Fibroblast of lung (primary cell): Measurements from ENCODE around the gene ROR2. TPM values are rescaled to one million over a fixed set of nuclear protein-coding genes. Genes with fewer than 3 reads are reported as not detected.

Source experiments
- DNase-seq, 2 donors: peaks; one replicate each; pipeline versions ENCODE4 v3.0.0 to v3.0.0-alpha.2; 2010; ENCODE audit warnings: low read depth in 2 of 2
- H2AFZ ChIP-seq: 2 replicates; pipeline ENCODE4 v1.5.1; 2012; ENCODE audit warnings: low read length, control low read depth, inconsistent platforms
- H3K27ac ChIP-seq: 2 replicates; pipeline ENCODE4 v1.5.1; 2011; ENCODE audit warnings: low read length, control low read depth; ENCODE audit not compliant: insufficient read depth
- H3K27me3 ChIP-seq: 2 replicates; pipeline ENCODE4 v1.5.1; 2011; ENCODE audit warnings: mild to moderate bottlenecking, low read length; ENCODE audit not compliant: control insufficient read depth, insufficient read depth
- H3K36me3 ChIP-seq: 2 replicates; pipeline ENCODE4 v1.5.1; 2011; ENCODE audit warnings: low read length; ENCODE audit not compliant: control insufficient read depth, insufficient read depth
- H3K4me1 ChIP-seq: 2 replicates; pipeline ENCODE4 v1.5.1; 2011; ENCODE audit warnings: low read length; ENCODE audit not compliant: control insufficient read depth, insufficient read depth; ENCODE audit errors: extremely low read depth
- H3K4me2 ChIP-seq: 2 replicates; pipeline ENCODE4 v1.5.1; 2011; ENCODE audit warnings: low read length, control low read depth; ENCODE audit not compliant: insufficient read depth; ENCODE audit errors: extremely low read depth
- H3K4me3 ChIP-seq, 4 experiments: fragments of 200-600 bp in 1 of 4; sonication (generic) in 1 of 4; replicated peaks in 1 of 4; 2 replicates each; pipeline ENCODE4 v1.5.1; 2011 to 2016; ENCODE audit warnings: low read length in 4 of 4, low read depth in 3 of 4, mild to moderate bottlenecking in 3 of 4, control low read depth in 2 of 4, inconsistent platforms in 1 of 4, mixed read lengths in 1 of 4; ENCODE audit not compliant: insufficient read depth in 1 of 4; ENCODE audit errors: control extremely low read depth in 1 of 4
- H3K79me2 ChIP-seq: 2 replicates; pipeline ENCODE4 v1.5.1; 2012; ENCODE audit warnings: mild to moderate bottlenecking, low read length, inconsistent platforms; ENCODE audit not compliant: control insufficient read depth, insufficient read depth
- H3K9ac ChIP-seq: 2 replicates; pipeline ENCODE4 v1.5.1; 2011; ENCODE audit warnings: mild to moderate bottlenecking, low read length, control low read depth; ENCODE audit not compliant: insufficient read depth
- H3K9me3 ChIP-seq: 2 replicates; pipeline ENCODE4 v1.5.1; 2012; ENCODE audit warnings: low read depth, low read length; ENCODE audit not compliant: control insufficient read depth, insufficient read depth
- H4K20me1 ChIP-seq: 2 replicates; pipeline ENCODE4 v1.5.1; 2011; ENCODE audit warnings: low read length; ENCODE audit not compliant: control insufficient read depth, insufficient read depth; ENCODE audit errors: extremely low read depth
- EZH2 ChIP-seq: IDR thresholded peaks from 2 replicates; pipeline ENCODE4 v1.5.1; 2012; ENCODE audit warnings: low read length, control low read depth, mild to moderate bottlenecking; ENCODE audit errors: missing control alignments
- polyA plus RNA-seq, 2 donors: library from polyadenylated mRNA; depleted of rRNA in 1 of 2; stranded (reverse) in 1 of 2; unstranded in 1 of 2; fragments of >200 nt; gene quantifications; 2 replicates each; pipeline ENCODE4 v1.2.1, GENCODE V29; 2011 to 2012; ENCODE audit warnings: missing spikeins in 1 of 2
- total RNA-seq: library from RNA; depleted of rRNA; stranded (reverse); fragments of >200 nt; gene quantifications from 2 replicates; pipeline ENCODE4 v1.2.1, GENCODE V29; 2014
- TF ChIP-seq, protein P1 (sequence below), 2 donors: IDR thresholded peaks in 1 of 2; conservative IDR thresholded peaks in 1 of 2; 1 replicate in 1 of 2; 2 replicates in 1 of 2; pipeline ENCODE4 v1.5.1; 2011 to 2012; ENCODE audit warnings: low read length in 2 of 2, control low read depth in 1 of 2, inconsistent platforms in 1 of 2, low read depth in 1 of 2, mild to moderate bottlenecking in 1 of 2

ROR2 gene
- total and polyA plus RNA-seq, 2 donors (not counting 1 experiment from before 2014, with no cell fraction given): 2.3 to 27.9 TPM

DNA sequence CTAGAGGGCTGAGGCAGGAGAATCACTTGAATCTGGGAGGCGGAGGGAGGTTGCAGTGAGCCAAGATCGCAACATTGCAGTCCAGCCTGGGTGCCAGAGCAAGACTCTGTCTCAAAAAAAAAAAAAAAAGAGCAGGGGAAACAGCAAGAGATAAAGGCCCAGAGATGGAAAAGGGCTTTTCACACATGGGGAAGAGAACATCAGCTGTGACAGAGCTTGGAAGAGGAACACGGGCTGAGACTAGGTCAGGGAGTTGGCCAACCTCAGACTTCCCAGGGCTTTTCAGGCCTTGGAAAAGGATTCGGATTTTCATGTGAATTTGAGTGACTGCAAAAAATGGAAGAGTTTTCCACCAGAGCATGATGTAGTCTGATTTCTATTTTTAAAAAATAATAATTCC is 294.4 kb downstream of the ROR2 start:
- H3K4me1 ChIP-seq: no peaks in the 10 kb centered on the region
- DNase-seq: no peak
- H3K79me2 ChIP-seq: no peaks in the 10 kb centered on the region

DNA sequence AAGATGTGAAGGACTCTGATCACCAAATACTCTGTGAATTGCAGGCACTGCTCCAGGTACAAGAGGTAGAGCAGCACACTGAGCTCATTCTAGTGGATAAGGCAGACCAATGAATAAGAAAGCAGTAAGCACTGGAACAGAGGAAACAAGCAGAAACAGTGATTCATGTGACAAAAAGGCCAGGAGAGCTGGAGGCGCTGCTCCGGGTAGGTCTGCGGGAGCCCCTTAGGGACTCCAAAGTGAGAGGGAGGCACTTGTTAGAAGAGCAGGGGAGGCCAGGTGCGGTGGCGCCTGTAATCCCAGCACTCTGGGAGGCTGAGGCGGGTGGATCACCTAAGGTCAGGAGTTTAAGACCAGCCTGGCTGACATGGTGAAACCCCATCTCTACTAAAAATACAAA is 294.8 kb downstream of the ROR2 start:
- Histone ChIP-seq H3K27me3 (no peaks in the 10 kb centered on the region), H3K4me2 (no peak overlapping the region)
- DNase-seq: no peak

More for the DNA sequence above, 294.4 kb downstream of the ROR2 start:
- H3K4me2 ChIP-seq: no peak overlapping the region
- no peaks in the 10 kb centered on the region for H4K20me1 ChIP-seq
- no peak overlapping the region for H2AFZ ChIP-seq
- H3K27ac ChIP-seq: no peak overlapping the region
- H3K9me3 ChIP-seq: no peaks in the 10 kb centered on the region
- H3K36me3 ChIP-seq: no peaks in the 10 kb centered on the region
- TF ChIP-seq, protein P1, sequence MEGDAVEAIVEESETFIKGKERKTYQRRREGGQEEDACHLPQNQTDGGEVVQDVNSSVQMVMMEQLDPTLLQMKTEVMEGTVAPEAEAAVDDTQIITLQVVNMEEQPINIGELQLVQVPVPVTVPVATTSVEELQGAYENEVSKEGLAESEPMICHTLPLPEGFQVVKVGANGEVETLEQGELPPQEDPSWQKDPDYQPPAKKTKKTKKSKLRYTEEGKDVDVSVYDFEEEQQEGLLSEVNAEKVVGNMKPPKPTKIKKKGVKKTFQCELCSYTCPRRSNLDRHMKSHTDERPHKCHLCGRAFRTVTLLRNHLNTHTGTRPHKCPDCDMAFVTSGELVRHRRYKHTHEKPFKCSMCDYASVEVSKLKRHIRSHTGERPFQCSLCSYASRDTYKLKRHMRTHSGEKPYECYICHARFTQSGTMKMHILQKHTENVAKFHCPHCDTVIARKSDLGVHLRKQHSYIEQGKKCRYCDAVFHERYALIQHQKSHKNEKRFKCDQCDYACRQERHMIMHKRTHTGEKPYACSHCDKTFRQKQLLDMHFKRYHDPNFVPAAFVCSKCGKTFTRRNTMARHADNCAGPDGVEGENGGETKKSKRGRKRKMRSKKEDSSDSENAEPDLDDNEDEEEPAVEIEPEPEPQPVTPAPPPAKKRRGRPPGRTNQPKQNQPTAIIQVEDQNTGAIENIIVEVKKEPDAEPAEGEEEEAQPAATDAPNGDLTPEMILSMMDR (conservative IDR thresholded peaks at IDR 0.05 in 1 of 2, IDR thresholded peaks at IDR 0.05 in 1 of 2; ENCODE audit: low read depth in 1 of 2, low read length in 2 of 2): no peak
- no peak overlapping the region for H3K9ac ChIP-seq
- H3K4me3 ChIP-seq: no peak overlapping the region
- no peaks in the 10 kb centered on the region for H3K27me3 ChIP-seq

DNA sequence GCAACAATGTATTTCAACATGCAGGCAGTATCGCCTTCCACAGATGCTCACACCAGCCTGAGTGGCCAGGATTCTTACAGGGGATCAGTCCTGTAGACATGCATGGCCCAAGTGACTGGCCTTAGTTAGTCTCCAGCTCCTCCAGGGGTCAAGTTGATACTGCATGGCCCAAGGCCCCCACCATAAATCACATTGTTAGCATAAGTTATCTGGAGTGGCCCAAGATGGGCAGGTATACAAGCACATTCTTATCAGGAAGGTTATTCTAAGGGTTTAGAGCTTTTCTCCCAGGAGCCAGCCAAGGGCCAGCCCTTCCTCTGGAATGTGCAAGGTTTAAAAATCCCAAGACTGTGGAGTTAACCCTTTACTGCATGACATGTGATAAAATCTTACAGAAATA is 295.5 kb downstream of the ROR2 start:
- H3K4me2 ChIP-seq: no peak overlapping the region
- no peak overlapping the region for H3K27ac ChIP-seq
- no peaks in the 10 kb centered on the region for H4K20me1 ChIP-seq
- no peaks in the 10 kb centered on the region for H3K36me3 ChIP-seq
- no peaks in the 10 kb centered on the region for H3K4me1 ChIP-seq
- no peaks in the 10 kb centered on the region for H3K9me3 ChIP-seq
- DNase-seq: no peak
- no peak overlapping the region for H3K9ac ChIP-seq
- no peak overlapping the region for H3K4me3 ChIP-seq
- H2AFZ ChIP-seq: no peak overlapping the region
- no peaks in the 10 kb centered on the region for H3K27me3 ChIP-seq
- TF ChIP-seq EZH2: no peak
- TF ChIP-seq, protein P1 (conservative IDR thresholded peaks at IDR 0.05 in 1 of 2, IDR thresholded peaks at IDR 0.05 in 1 of 2; ENCODE audit: low read depth in 1 of 2, low read length in 2 of 2): no peak
- no peaks in the 10 kb centered on the region for H3K79me2 ChIP-seq

More for the DNA sequence above, 294.8 kb downstream of the ROR2 start:
- Histone ChIP-seq H4K20me1 (no peaks in the 10 kb centered on the region), H3K79me2 (no peaks in the 10 kb centered on the region), H2AFZ (no peak overlapping the region), H3K9me3 (no peaks in the 10 kb centered on the region), H3K4me1 (no peaks in the 10 kb centered on the region), H3K27ac (no peak overlapping the region), H3K4me3 (no peak overlapping the region), H3K9ac (no peak overlapping the region), H3K36me3 (no peaks in the 10 kb centered on the region)
- TF ChIP-seq, protein P1 (conservative IDR thresholded peaks at IDR 0.05 in 1 of 2, IDR thresholded peaks at IDR 0.05 in 1 of 2; ENCODE audit: low read depth in 1 of 2, low read length in 2 of 2): no peak
- no peak for TF ChIP-seq EZH2
